Activated CD4-positive, alpha-beta T cell treated with anti-CD3 and anti-CD28 coated beads, Interleukin-2, amount 10 ng/mL, durations not matched to agents 7 days and 5 days (primary cell): ENCODE measurements around the gene GNL1. TPM values are rescaled to one million over a fixed set of nuclear protein-coding genes. Genes with fewer than 3 reads are reported as not detected.
"Not testable (repeated sequence)": the region's sequence is repeated elsewhere in the genome, so short reads cannot be mapped to it uniquely, and the experiment has no call there.

Experiments
- CTCF ChIA-PET: fragments of 350-600 bp; sonication (Branson Sonifier 250); formaldehyde crosslinking; loops from one replicate; lab custom pipeline; 2021; ENCODE audit warnings: antibody characterized with exemption; lab: Charles Lee
- POLR2A ChIA-PET: fragments of 350-600 bp; sonication (Branson Sonifier 250); formaldehyde crosslinking; loops from one replicate; lab custom pipeline; 2021; ENCODE audit warnings: antibody characterized with exemption; lab: Charles Lee
- DNase-seq: peaks from one replicate; pipeline ENCODE4 v3.0.0-alpha.2; 2020
- H3K27ac Mint-ChIP-seq: one replicate; pipeline ENCODE4 v1.8.0; 2021; ENCODE audit warnings: mild to moderate bottlenecking, moderate library complexity, mixed read lengths
- H3K27me3 Mint-ChIP-seq: one replicate; pipeline ENCODE4 v1.8.0; 2021; ENCODE audit warnings: mixed read lengths
- H3K36me3 Mint-ChIP-seq: one replicate; pipeline ENCODE4 v1.8.0; 2021; ENCODE audit warnings: low read depth, mixed read lengths
- H3K4me1 Mint-ChIP-seq: one replicate; pipeline ENCODE4 v1.8.0; 2021; ENCODE audit warnings: mixed read lengths
- H3K4me3 Mint-ChIP-seq: one replicate; pipeline ENCODE4 v1.8.0; 2021; ENCODE audit warnings: mild to moderate bottlenecking, moderate library complexity, mixed read lengths
- H3K9me3 Mint-ChIP-seq: one replicate; pipeline ENCODE4 v1.8.0; 2021; ENCODE audit warnings: mixed read lengths
- total RNA-seq, 2 experiments: library from RNA; stranded (reverse); gene quantifications; one replicate each; pipeline ENCODE4 v1.2.3, GENCODE V29; 2021

The GNL1 gene
- total RNA-seq: 10 to 100 TPM; 51.5 to 59.9 TPM

GRCh38 chr6:30556066-30556905 is at the start of gene GNL1:
Gene GNL1 (minus strand): TSS chr6:30556489. CDS start chr6:30556203, 286 bp downstream.
- peak; percentile 99 for DNase-seq
- H3K4me1 Mint-ChIP-seq: peaks cover 39% of the 10 kb centered on the region
- peak within 1 kb of the TSS; percentile 99 for H3K27ac Mint-ChIP-seq
- ChIA-PET CTCF (interaction anchor here (0.6 to 7.0 kb wide), 6 partner anchors 11 to 531 kb away, joined by 3 to 44 read pairs (median 4); no protein-coding TSS in a partner anchor), POLR2A (interaction anchor here (0.7 to 1.7 kb wide), 2 partner anchors 14 to 90 kb away, joined by 3 to 8 read pairs; partner anchors contain the start of gene ABCF1)
- no peaks in the 10 kb centered on the region for H3K9me3 Mint-ChIP-seq
- H3K36me3 Mint-ChIP-seq: peaks cover 43% of the 10 kb centered on the region
- H3K4me3 Mint-ChIP-seq: peak within 1 kb of the TSS; percentile 96
- no peaks in the 10 kb centered on the region for H3K27me3 Mint-ChIP-seq

GRCh38 chr6:30603961-30604360 is 47.7 kb upstream of the GNL1 start:
- Mint-ChIP-seq H3K4me3 (no peak overlapping the region), H3K27me3 (no peaks in the 10 kb centered on the region), H3K36me3 (peaks cover 60% of the 10 kb centered on the region), H3K4me1 (peaks cover 34% of the 10 kb centered on the region), H3K27ac (no peak overlapping the region), H3K9me3 (no peaks in the 10 kb centered on the region)
- POLR2A ChIA-PET: no interaction called here
- DNase-seq: no peak
- CTCF ChIA-PET: interaction anchor here (1.0 kb wide), 1 partner anchor 11 kb away, joined by 3 read pairs; no protein-coding TSS in a partner anchor

- no peak overlapping the region for H3K4me3 Mint-ChIP-seq
- ChIA-PET CTCF (interaction anchor here (0.6 to 1.9 kb wide), 4 partner anchors 11 to 434 kb away, joined by 3 to 5 read pairs (median 4); no protein-coding TSS in a partner anchor), POLR2A (no interaction called here)
- H3K36me3 Mint-ChIP-seq: peaks cover 47% of the 10 kb centered on the region
- no peaks in the 10 kb centered on the region for H3K27me3 Mint-ChIP-seq
- H3K9me3 Mint-ChIP-seq: no peaks in the 10 kb centered on the region
- DNase-seq: no peak
- H3K27ac Mint-ChIP-seq: no peak overlapping the region
- H3K4me1 Mint-ChIP-seq: peaks cover 28% of the 10 kb centered on the region
These were observed 45.7 kb upstream of the GNL1 start for GRCh38 chr6:30601815-30602641.

GRCh38 chr6:30601436-30601814 is 45.1 kb upstream of the GNL1 start:
- no peak for DNase-seq
- POLR2A ChIA-PET: interaction anchor here (0.6 kb wide), 3 partner anchors 12 to 120 kb away, joined by 3 to 7 read pairs (median 4); no protein-coding TSS in a partner anchor
- no peak overlapping the region for H3K4me3 Mint-ChIP-seq
- peak overlapping the region; percentile 52 for H3K27ac Mint-ChIP-seq
- peaks cover 24% of the 10 kb centered on the region for H3K4me1 Mint-ChIP-seq
- H3K27me3 Mint-ChIP-seq: no peaks in the 10 kb centered on the region
- H3K9me3 Mint-ChIP-seq: no peaks in the 10 kb centered on the region
- H3K36me3 Mint-ChIP-seq: peaks cover 43% of the 10 kb centered on the region
- CTCF ChIA-PET: interaction anchor here (0.6 to 1.9 kb wide), 5 partner anchors 9 to 434 kb away, joined by 3 to 5 read pairs (median 3); no protein-coding TSS in a partner anchor

GRCh38 chr6:30600451-30600961 is 44.2 kb upstream of the GNL1 start:
- peak overlapping the region; percentile 11 for H3K27ac Mint-ChIP-seq
- ChIA-PET POLR2A (interaction anchor here (0.6 kb wide), 3 partner anchors 13 to 60 kb away, joined by 4 to 7 read pairs (median 7); no protein-coding TSS in a partner anchor), CTCF (interaction anchor here (0.9 to 4.9 kb wide), 7 partner anchors 12 to 118 kb away, joined by 3 to 17 read pairs (median 4); no protein-coding TSS in a partner anchor)
- no peak overlapping the region for H3K4me3 Mint-ChIP-seq
- DNase-seq: no peak
- peaks cover 36% of the 10 kb centered on the region for H3K36me3 Mint-ChIP-seq
- no peaks in the 10 kb centered on the region for H3K9me3 Mint-ChIP-seq
- H3K27me3 Mint-ChIP-seq: no peaks in the 10 kb centered on the region
- peaks cover 18% of the 10 kb centered on the region for H3K4me1 Mint-ChIP-seq

- Mint-ChIP-seq H3K4me3 (no peak overlapping the region), H3K36me3 (peaks cover 33% of the 10 kb centered on the region), H3K27ac (peak overlapping the region; percentile 36), H3K27me3 (no peaks in the 10 kb centered on the region), H3K9me3 (no peaks in the 10 kb centered on the region), H3K4me1 (peaks cover 19% of the 10 kb centered on the region)
- DNase-seq: no peak
- ChIA-PET POLR2A (interaction anchor here (0.6 kb wide), 1 partner anchor 12 kb away, joined by 7 read pairs; no protein-coding TSS in a partner anchor), CTCF (interaction anchor here (0.8 to 4.9 kb wide), 9 partner anchors 13 to 118 kb away, joined by 3 to 17 read pairs (median 4); no protein-coding TSS in a partner anchor)
These were observed 43.5 kb upstream of the GNL1 start for GRCh38 chr6:30599625-30600324.

GRCh38 chr6:30598912-30599624 is 42.8 kb upstream of the GNL1 start:
- H3K9me3 Mint-ChIP-seq: no peaks in the 10 kb centered on the region
- no peaks in the 10 kb centered on the region for H3K27me3 Mint-ChIP-seq
- POLR2A ChIA-PET: no interaction called here
- H3K4me1 Mint-ChIP-seq: peaks cover 19% of the 10 kb centered on the region
- CTCF ChIA-PET: interaction anchor here (0.8 to 4.9 kb wide), 8 partner anchors 16 to 123 kb away, joined by 3 to 17 read pairs (median 6); partner anchors contain the start of gene ABCF1
- no peak overlapping the region for H3K4me3 Mint-ChIP-seq
- DNase-seq: no peak
- H3K36me3 Mint-ChIP-seq: peaks cover 31% of the 10 kb centered on the region
- H3K27ac Mint-ChIP-seq: no peak overlapping the region

GRCh38 chr6:30597315-30598144 is 41.2 kb upstream of the GNL1 start:
- POLR2A ChIA-PET: interaction anchor here (0.6 to 1.6 kb wide), 2 partner anchors 67 to 116 kb away, joined by 5 to 11 read pairs; no protein-coding TSS in a partner anchor
- H3K27me3 Mint-ChIP-seq, H3K9me3 Mint-ChIP-seq, H3K4me3 Mint-ChIP-seq, H3K4me1 Mint-ChIP-seq: not testable (repeated sequence)
- peak overlapping the region; percentile 74 for H3K27ac Mint-ChIP-seq
- H3K36me3 Mint-ChIP-seq: peaks cover 18% of the 10 kb centered on the region
- peak; percentile 87 for DNase-seq
- CTCF ChIA-PET: interaction anchor here (0.7 to 4.9 kb wide), 24 partner anchors 8 to 133 kb away, joined by 3 to 21 read pairs (median 5); partner anchors contain the start of genes MDC1, MRPS18B and PPP1R10

GRCh38 chr6:30592287-30592686 is 36.0 kb upstream of the GNL1 start:
- Mint-ChIP-seq H3K27ac (no peak overlapping the region), H3K9me3 (no peaks in the 10 kb centered on the region), H3K36me3 (peaks cover 51% of the 10 kb centered on the region), H3K4me3 (no peak overlapping the region), H3K4me1 (peaks cover 5% of the 10 kb centered on the region), H3K27me3 (no peaks in the 10 kb centered on the region)
- POLR2A ChIA-PET: no interaction called here
- CTCF ChIA-PET: interaction anchor here (1.5 kb wide), 1 partner anchor 15 kb away, joined by 4 read pairs; no protein-coding TSS in a partner anchor
- no peak for DNase-seq

- H3K27me3 Mint-ChIP-seq: no peaks in the 10 kb centered on the region
- H3K36me3 Mint-ChIP-seq: peaks cover 56% of the 10 kb centered on the region
- ChIA-PET CTCF (interaction anchor here (0.8 to 1.9 kb wide), 4 partner anchors 22 to 140 kb away, joined by 3 to 7 read pairs (median 6); no protein-coding TSS in a partner anchor), POLR2A (no interaction called here)
- H3K4me1 Mint-ChIP-seq: peaks cover 3% of the 10 kb centered on the region
- DNase-seq: no peak
- H3K4me3 Mint-ChIP-seq: no peak overlapping the region
- no peak overlapping the region for H3K27ac Mint-ChIP-seq
- no peaks in the 10 kb centered on the region for H3K9me3 Mint-ChIP-seq
These were observed 34.7 kb upstream of the GNL1 start for GRCh38 chr6:30591008-30591407.
